CD14-positive monocyte (primary cell): ENCODE data around the gene ANKS6. TPM values are rescaled to one million over a fixed set of nuclear protein-coding genes. Genes with fewer than 3 reads are reported as not detected.
A peak's percentile ranks its signal among the peaks of the same experiment; 100 is the strongest.

Experiments used
- DNase-seq, 3 donors: peaks; one replicate each; pipeline ENCODE4 v3.0.0-alpha.2; 2011 to 2022
- H2AFZ ChIP-seq: 2 replicates; pipeline ENCODE4 v1.6.0; 2012; ENCODE audit warnings: mild to moderate bottlenecking, low read depth, low read length, inconsistent platforms; ENCODE audit not compliant: insufficient read depth, poor library complexity, severe bottlenecking
- H3K27ac ChIP-seq, 2 donors: 1 replicate in 1 of 2; 2 replicates in 1 of 2; pipeline ENCODE4 v1.5.1; 2012 to 2013; ENCODE audit warnings: low read length in 2 of 2, control low read depth in 1 of 2, inconsistent platforms in 1 of 2, low read depth in 1 of 2, mild to moderate bottlenecking in 1 of 2
- H3K27me3 ChIP-seq, 2 donors: one replicate each; pipeline versions ENCODE4 v1.6.0 to v1.6.1; 2011 to 2013; ENCODE audit warnings: low read length in 2 of 2; ENCODE audit not compliant: control insufficient read depth in 2 of 2, insufficient read depth in 2 of 2
- H3K36me3 ChIP-seq, 2 donors: replicated peaks in 1 of 2; 1 replicate in 1 of 2; 2 replicates in 1 of 2; pipeline versions ENCODE4 v1.5.1 to v1.6.1; 2012 to 2013; ENCODE audit warnings: low read length in 2 of 2, control low read depth in 1 of 2, inconsistent platforms in 1 of 2, mild to moderate bottlenecking in 1 of 2; ENCODE audit not compliant: insufficient read depth in 2 of 2, control insufficient read depth in 1 of 2
- H3K4me1 ChIP-seq, 2 donors: 1 replicate in 1 of 2; 2 replicates in 1 of 2; pipeline versions ENCODE4 v1.5.1 to v1.6.1; 2012 to 2013; ENCODE audit warnings: low read length in 2 of 2, control low read depth in 1 of 2, inconsistent platforms in 1 of 2, mild to moderate bottlenecking in 1 of 2, moderate library complexity in 1 of 2; ENCODE audit not compliant: insufficient read depth in 2 of 2, control insufficient read depth in 1 of 2
- H3K4me2 ChIP-seq: replicated peaks from 2 replicates; pipeline ENCODE3; 2012; ENCODE audit warnings: low read length, moderate library complexity, mild to moderate bottlenecking; ENCODE audit not compliant: poor library complexity, severe bottlenecking; ENCODE audit errors: extremely low read depth
- H3K4me3 ChIP-seq, 3 experiments: fragments of 200-600 bp in 1 of 3; sonication (generic) in 1 of 3; replicated peaks in 1 of 3; 1 replicate in 2 of 3; 2 replicates in 1 of 3; pipeline ENCODE4 v1.5.1; 2011 to 2013; ENCODE audit warnings: low read length in 3 of 3, mild to moderate bottlenecking in 3 of 3, control low read depth in 2 of 3, low read depth in 2 of 3, inconsistent platforms in 1 of 3, moderate library complexity in 1 of 3
- H3K79me2 ChIP-seq: 2 replicates; pipeline ENCODE4 v1.6.0; 2012; ENCODE audit warnings: mild to moderate bottlenecking, control low read depth, inconsistent platforms, low read length, moderate library complexity; ENCODE audit not compliant: insufficient read depth
- H3K9ac ChIP-seq: 2 replicates; pipeline ENCODE4 v1.6.0; 2017; ENCODE audit warnings: low read length, mild to moderate bottlenecking; ENCODE audit not compliant: insufficient read depth, poor library complexity, severe bottlenecking
- H3K9me3 ChIP-seq, 2 donors: replicated peaks in 1 of 2; 1 replicate in 1 of 2; 2 replicates in 1 of 2; pipeline versions ENCODE4 v1.5.1 to v1.6.1; 2012 to 2013; ENCODE audit warnings: low read length in 2 of 2, control low read depth in 1 of 2; ENCODE audit not compliant: control insufficient read depth in 1 of 2, insufficient read depth in 1 of 2
- H4K20me1 ChIP-seq: 2 replicates; pipeline ENCODE4 v1.6.0; 2012; ENCODE audit warnings: mild to moderate bottlenecking, low read length, control low read depth, moderate library complexity; ENCODE audit not compliant: insufficient read depth
- H3K27ac Mint-ChIP-seq, 7 donors: one replicate each; pipeline ENCODE4 v1.8.0; 2020; ENCODE audit warnings: mild to moderate bottlenecking in 7 of 7, mixed read lengths in 7 of 7, moderate library complexity in 6 of 7, inconsistent platforms in 2 of 7
- H3K27me3 Mint-ChIP-seq, 3 donors: one replicate each; pipeline ENCODE4 v1.8.0; 2021 to 2022; ENCODE audit warnings: low read depth in 3 of 3, mild to moderate bottlenecking in 3 of 3, mixed read lengths in 3 of 3, moderate library complexity in 3 of 3, inconsistent platforms in 1 of 3
- H3K36me3 Mint-ChIP-seq, 2 donors: one replicate each; pipeline ENCODE4 v1.8.0; 2020; ENCODE audit warnings: mixed read lengths in 2 of 2, inconsistent platforms in 1 of 2, mild to moderate bottlenecking in 1 of 2
- H3K4me1 Mint-ChIP-seq: one replicate; pipeline ENCODE4 v1.8.0; 2020; ENCODE audit warnings: mild to moderate bottlenecking, mixed read lengths
- H3K4me3 Mint-ChIP-seq, 2 donors: one replicate each; pipeline ENCODE4 v1.8.0; 2020; ENCODE audit warnings: mild to moderate bottlenecking in 2 of 2, mixed read lengths in 2 of 2, moderate library complexity in 1 of 2
- H3K9me3 Mint-ChIP-seq, 7 donors: one replicate each; pipeline ENCODE4 v1.8.0; 2020 to 2022; ENCODE audit warnings: mixed read lengths in 7 of 7, mild to moderate bottlenecking in 6 of 7, moderate library complexity in 6 of 7, inconsistent platforms in 2 of 7
- CTCF ChIP-seq: fragments of 200-600 bp; IDR thresholded peaks from one replicate; pipeline ENCODE4 v1.8.0; 2022; ENCODE audit warnings: antibody characterized with exemption, mild to moderate bottlenecking
- WGBS: methylation state at CpG from one replicate; pipeline ENCODE4 v1.1.5; 2013; ENCODE audit warnings: missing lambda C conversion rate; ENCODE audit not compliant: insufficient coverage; 5-methylcytosine and 5-hydroxymethylcytosine counted together
- intact Hi-C, 2 donors: fragments of 100-400 bp; cut with micrococcal nuclease; formaldehyde crosslinking; loops; one replicate each; pipeline versions ENCODE4 v1.15.0 to v1.15.1; 2023
- polyA plus RNA-seq, 3 donors: library from polyadenylated mRNA; depleted of rRNA in 1 of 3; unstranded in 2 of 3; stranded (reverse) in 1 of 3; fragments of 300-500 nt in 2 of 3; fragments of >200 nt in 1 of 3; fragmentation: Illumina TruSeq in 2 of 3; gene quantifications; 1 replicate in 2 of 3; 2 replicates in 1 of 3; pipeline ENCODE4 v1.2.3, GENCODE V29; 2012 to 2021

The ANKS6 gene
- polyA plus RNA-seq, 3 donors: 0.20 to 1.5 (median 0.56) TPM

- H3K27ac ChIP-seq: no peak overlapping the region
- no peak overlapping the region for H3K4me2 ChIP-seq
- no CpG with 5 or more reads among the region's 2 CpGs for WGBS
- no peaks in the 10 kb centered on the region for H3K36me3 ChIP-seq
- peaks cover 12 to 14% of the 10 kb centered on the region in 2 donors for H3K4me1 ChIP-seq
- H3K4me3 ChIP-seq: no peak overlapping the region
- Mint-ChIP-seq H3K4me1 (peaks cover 36% of the 10 kb centered on the region), H3K27ac (peak overlapping the region in 3 of 7 donors; percentile 55 to 70 (median 56)), H3K36me3 (peaks cover 3 to 7% of the 10 kb centered on the region in 2 donors), H3K9me3 (peaks cover 0 to 11% (median 1%) of the 10 kb centered on the region in 7 donors), H3K4me3 (no peak overlapping the region), H3K27me3 (peaks cover 25 to 35% (median 29%) of the 10 kb centered on the region in 3 donors)
- no peak for TF ChIP-seq CTCF
- no peak overlapping the region for H2AFZ ChIP-seq
- intact Hi-C loops: no loop called here
- H3K79me2 ChIP-seq: no peaks in the 10 kb centered on the region
- peak; percentile 34 to 67 (median 40) for DNase-seq
- no peak overlapping the region for H3K9ac ChIP-seq
- peaks cover 14 to 33% of the 10 kb centered on the region in 2 donors for H3K27me3 ChIP-seq
- no peaks in the 10 kb centered on the region for H4K20me1 ChIP-seq
- peaks cover 0 to 4% of the 10 kb centered on the region in 2 donors for H3K9me3 ChIP-seq
Observed at GRCh38 chr9:98811051-98811650, 14.8 kb upstream of the ANKS6 start.

- no peak overlapping the region for H3K27ac Mint-ChIP-seq
- H3K4me1 Mint-ChIP-seq: peaks cover 42% of the 10 kb centered on the region
- H3K4me3 Mint-ChIP-seq: no peak overlapping the region
- Histone ChIP-seq H3K27me3 (peaks cover 16 to 41% of the 10 kb centered on the region in 2 donors), H4K20me1 (no peaks in the 10 kb centered on the region), H3K4me1 (peaks cover 14 to 20% of the 10 kb centered on the region in 2 donors), H3K9me3 (peaks cover 0 to 4% of the 10 kb centered on the region in 2 donors), H3K9ac (no peak overlapping the region), H3K4me3 (no peak overlapping the region), H2AFZ (no peak overlapping the region), H3K36me3 (no peaks in the 10 kb centered on the region), H3K79me2 (no peaks in the 10 kb centered on the region), H3K27ac (no peak overlapping the region), H3K4me2 (no peak overlapping the region)
- TF ChIP-seq CTCF: no peak
- WGBS: 100% methylated on average over 1 of the region's 3 CpGs
- intact Hi-C loops: no loop called here
- DNase-seq: no peak
- peaks cover 3 to 7% of the 10 kb centered on the region in 2 donors for H3K36me3 Mint-ChIP-seq
- H3K9me3 Mint-ChIP-seq: peaks cover 0 to 11% (median 1%) of the 10 kb centered on the region in 7 donors
- peaks cover 26 to 43% (median 32%) of the 10 kb centered on the region in 3 donors for H3K27me3 Mint-ChIP-seq
Observed at GRCh38 chr9:98810102-98810842, 13.9 kb upstream of the ANKS6 start.
